A549 treated with Hydrocortisone at 1 μM for 4 hours (cell line): ENCODE data around the gene MS4A4E. TPM values are rescaled to one million over a fixed set of nuclear protein-coding genes. Genes with fewer than 3 reads are reported as not detected.

ENCODE experiments used
- total RNA-seq: library from RNA; stranded (reverse); fragments of 200-300 nt; extraction: Qiagen RNA extraction; gene quantifications from 5 replicates; pipeline ENCODE4 v1.2.3, GENCODE V29; 2022

The MS4A4E gene
- total RNA-seq = not detected in 5 replicates

GRCh38 chr11:60242740-60243239 lies at the start of gene MS4A4E:
Gene MS4A4E, minus strand, starts transcription at chr11:60243137. Its CDS starts 13,082 bp downstream, at chr11:60230055.

GRCh38 chr11:60280412-60280811 lies 37.5 kb upstream of the MS4A4E start, which contains the start of gene MS4A4A:
Gene MS4A4A, plus strand, starts transcription at chr11:60280666. Its CDS starts 10 bp downstream, at chr11:60280676.

GRCh38 chr11:60182541-60183330 lies 60.2 kb downstream of the MS4A4E start, which contains the start of gene MS4A6A:
Gene MS4A6A, minus strand, starts transcription at chr11:60183083. Its CDS starts 1,356 bp downstream, at chr11:60181727.

Other genes with a start within 250 kb of the MS4A4E start
- gene OOSP4B, start 226.0 kb downstream of the MS4A4E start, total RNA-seq = not detected in 5 replicates
- gene OOSP2, start 202.7 kb downstream of the MS4A4E start, total RNA-seq = not detected in 5 replicates
- not detected in 5 replicates for gene MS4A3, start 186.5 kb downstream of the MS4A4E start, total RNA-seq
- not detected in 5 replicates for gene MS4A2, start 154.5 kb downstream of the MS4A4E start, total RNA-seq
- gene MS4A6A, start 60.1 kb downstream of the MS4A4E start, total RNA-seq = not detected in 5 replicates
- gene MS4A4A, start 37.5 kb upstream of the MS4A4E start, total RNA-seq = not detected in 5 replicates
- not detected in 5 replicates for gene MS4A6E, start 84.1 kb upstream of the MS4A4E start, total RNA-seq
- gene MS4A7, start 135.4 kb upstream of the MS4A4E start, total RNA-seq = not detected in 5 replicates
- gene MS4A14, start 153.3 kb upstream of the MS4A4E start, total RNA-seq = not detected in 5 replicates
- gene MS4A5, start 186.4 kb upstream of the MS4A4E start, total RNA-seq = not detected in 5 replicates
- gene MS4A1, start 212.7 kb upstream of the MS4A4E start, total RNA-seq = not detected in 5 replicates
- not detected in 5 replicates for gene MS4A12, start 249.6 kb upstream of the MS4A4E start, total RNA-seq